Subcutaneous abdominal adipose tissue (tissue), 5 donors: ENCODE measurements around the gene GPR18.

Experiments used
- H3K27ac ChIP-seq: one replicate; pipeline ENCODE4 v1.7.0; 2013; ENCODE audit warnings: low read depth, mild to moderate bottlenecking, inconsistent platforms, low read length, moderate library complexity
- H3K27me3 ChIP-seq, 5 donors: one replicate each; pipeline ENCODE4 v1.7.0; 2013; ENCODE audit warnings: low read length in 5 of 5, inconsistent platforms in 1 of 5; ENCODE audit not compliant: control insufficient read depth in 5 of 5, insufficient read depth in 4 of 5
- H3K36me3 ChIP-seq, 5 donors: one replicate each; pipeline ENCODE4 v1.7.0; 2013; ENCODE audit warnings: low read length in 5 of 5; ENCODE audit not compliant: control insufficient read depth in 5 of 5, insufficient read depth in 5 of 5
- H3K4me1 ChIP-seq, 5 donors: one replicate each; pipeline ENCODE4 v1.7.0; 2013; ENCODE audit warnings: low read length in 5 of 5, mild to moderate bottlenecking in 3 of 5, moderate library complexity in 1 of 5; ENCODE audit not compliant: control insufficient read depth in 5 of 5, insufficient read depth in 5 of 5
- H3K4me3 ChIP-seq, 5 donors: one replicate each; pipeline ENCODE4 v1.7.0; 2013; ENCODE audit warnings: low read length in 5 of 5, low read depth in 1 of 5
- H3K9ac ChIP-seq, 5 donors: one replicate each; pipeline ENCODE4 v1.7.0; 2013; ENCODE audit warnings: low read length in 5 of 5, mild to moderate bottlenecking in 4 of 5, moderate library complexity in 3 of 5
- H3K9me3 ChIP-seq, 5 donors: one replicate each; pipeline ENCODE4 v1.7.0; 2013; ENCODE audit warnings: low read length in 5 of 5; ENCODE audit not compliant: control insufficient read depth in 5 of 5
- donor health status: healthy.
- donor health status: healthy.
- donor health status: healthy.
- donor health status: healthy.
- donor health status: healthy.

The GPR18 gene

DNA sequence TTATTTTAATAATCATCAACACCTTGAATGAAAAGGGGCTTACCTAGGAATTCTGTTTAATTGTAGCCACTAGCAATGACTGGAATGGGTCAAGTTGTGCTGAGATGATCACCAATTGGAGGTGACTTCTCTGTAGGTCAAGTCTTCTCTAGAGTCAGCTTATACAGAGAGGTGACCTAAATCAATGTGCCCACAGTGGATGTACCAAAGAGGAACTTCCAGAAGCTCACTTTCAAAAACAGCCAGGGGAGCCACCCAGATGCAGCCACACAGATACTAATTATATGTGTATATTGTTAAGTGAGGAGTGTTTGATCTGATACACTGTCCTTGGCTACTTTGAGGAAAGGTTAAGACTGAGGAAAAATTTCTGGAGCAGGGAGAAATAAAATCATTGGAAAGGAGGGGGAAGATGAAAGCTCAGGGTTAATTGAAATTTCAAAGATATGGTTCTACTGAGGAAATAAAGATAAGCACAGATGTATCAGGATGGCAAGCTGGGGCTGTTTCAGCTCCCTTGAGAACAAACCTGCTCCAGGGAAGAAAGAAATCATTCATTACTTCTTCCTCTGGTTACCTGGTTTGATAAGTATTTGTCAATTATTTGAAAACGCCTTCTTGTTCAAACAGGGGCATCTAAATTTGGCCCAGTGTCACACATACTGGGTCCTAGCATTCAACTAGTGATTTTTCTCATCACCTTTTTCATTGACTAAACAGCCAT, 43.9 kb upstream of the GPR18 start:
- H3K4me3 ChIP-seq, result no peak overlapping the region
- H3K27ac ChIP-seq, result no peak overlapping the region
- no peaks in the 10 kb centered on the region for H3K9me3 ChIP-seq
- no peaks in the 10 kb centered on the region for H3K27me3 ChIP-seq
- peaks cover 0 to 13% (median 0%) of the 10 kb centered on the region in 5 donors for H3K36me3 ChIP-seq
- H3K9ac ChIP-seq, result no peak overlapping the region
- H3K4me1 ChIP-seq, result peaks cover 0 to 19% (median 3%) of the 10 kb centered on the region in 5 donors

DNA sequence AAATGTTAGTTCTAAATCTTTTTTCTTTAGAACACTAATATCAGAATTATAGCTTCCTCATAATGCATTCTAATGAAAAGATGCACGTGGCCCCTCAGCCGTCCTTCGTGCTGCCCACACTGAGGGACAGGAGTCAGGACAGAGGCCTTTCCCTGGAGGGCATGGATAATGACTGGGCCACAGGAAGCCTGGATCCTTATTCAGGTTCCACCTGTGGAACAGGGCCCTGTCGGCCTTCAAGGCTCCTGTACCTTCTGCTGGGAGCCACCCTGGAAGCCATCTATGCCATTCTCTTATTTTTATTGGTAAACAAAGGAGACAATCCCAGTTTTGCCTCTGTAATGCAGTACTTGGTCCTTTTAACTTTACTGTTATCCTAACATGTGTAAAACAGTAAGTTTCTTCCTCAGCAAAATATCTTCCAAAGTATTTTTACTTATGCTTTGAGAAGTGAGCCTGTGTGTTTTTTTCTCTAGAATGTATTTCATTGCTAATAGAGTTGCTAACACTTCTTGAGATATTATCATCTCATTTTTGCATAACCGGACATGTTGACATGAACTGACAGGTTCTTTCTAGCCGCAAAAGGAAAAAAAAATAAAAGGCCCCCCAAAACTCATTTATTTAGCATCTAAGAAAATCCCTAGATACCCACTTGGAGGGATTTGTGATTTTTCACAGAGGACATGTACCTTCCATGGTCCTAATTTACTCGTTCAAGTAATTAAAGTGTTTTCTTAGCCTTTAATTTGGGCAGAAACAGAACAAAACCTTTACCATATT, 43.1 kb upstream of the GPR18 start:
- no peak overlapping the region for H3K9ac ChIP-seq
- no peak overlapping the region for H3K27ac ChIP-seq
- no peaks in the 10 kb centered on the region for H3K9me3 ChIP-seq
- H3K27me3 ChIP-seq, result no peaks in the 10 kb centered on the region
- H3K36me3 ChIP-seq, result peaks cover 0 to 13% (median 0%) of the 10 kb centered on the region in 5 donors
- peaks cover 0 to 19% (median 4%) of the 10 kb centered on the region in 5 donors for H3K4me1 ChIP-seq
- H3K4me3 ChIP-seq, result no peak overlapping the region

DNA sequence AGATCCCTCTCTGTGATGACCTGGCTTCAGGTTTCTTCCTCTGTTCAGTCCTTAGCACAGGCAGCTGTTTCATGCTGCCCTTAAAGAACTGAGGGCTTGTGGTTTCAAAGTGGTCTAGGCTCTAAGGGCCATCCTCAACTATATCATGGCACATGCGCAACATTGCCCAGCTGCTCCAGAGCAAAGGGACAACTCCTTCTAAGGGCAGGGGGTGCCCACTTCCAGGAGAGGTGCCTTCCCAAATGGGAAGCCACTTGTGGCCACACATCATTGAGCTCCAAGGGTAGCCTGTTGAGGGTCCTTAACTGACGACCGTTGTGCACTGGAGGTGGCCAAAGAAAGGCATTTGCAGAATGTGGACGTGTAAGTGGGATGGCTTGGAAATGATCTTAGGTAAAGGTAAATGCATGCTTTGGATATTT, 41.8 kb upstream of the GPR18 start:
- no peaks in the 10 kb centered on the region for H3K27me3 ChIP-seq
- H3K9ac ChIP-seq, result no peak overlapping the region
- H3K9me3 ChIP-seq, result no peaks in the 10 kb centered on the region
- no peak overlapping the region for H3K4me3 ChIP-seq
- no peak overlapping the region for H3K27ac ChIP-seq
- H3K36me3 ChIP-seq, result peaks cover 0 to 20% (median 3%) of the 10 kb centered on the region in 5 donors
- peaks cover 0 to 30% (median 17%) of the 10 kb centered on the region in 5 donors for H3K4me1 ChIP-seq

DNA sequence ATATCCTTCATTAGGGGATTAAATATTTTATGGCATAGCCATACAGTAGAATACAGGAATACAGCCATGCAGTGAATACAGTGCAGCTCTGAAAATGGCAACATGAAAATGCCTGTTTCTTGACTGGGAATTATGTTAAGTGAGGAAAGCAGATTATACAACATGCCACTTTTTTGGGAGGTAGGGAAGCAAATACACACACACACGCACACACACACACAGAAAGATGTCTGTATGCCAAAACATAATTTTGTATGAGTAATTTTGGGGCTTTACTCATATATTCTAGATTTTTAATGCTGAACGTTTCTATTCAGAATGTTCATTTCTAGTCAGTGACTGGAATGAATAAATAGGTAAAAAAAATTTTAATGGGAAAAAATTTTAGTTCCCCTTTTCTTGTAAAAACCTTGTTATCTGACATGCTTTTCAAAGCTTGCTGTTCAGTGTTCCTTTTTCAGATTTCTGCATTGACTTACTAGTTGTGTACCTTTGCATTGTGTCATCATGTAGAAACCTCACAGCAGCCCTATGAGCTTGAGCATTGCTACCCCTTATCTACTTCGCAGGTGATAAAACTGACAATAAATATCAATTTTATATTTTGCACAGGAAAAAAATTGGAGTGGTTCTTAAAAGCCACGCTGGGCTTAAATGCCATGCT, 41.2 kb upstream of the GPR18 start:
- Histone ChIP-seq H3K36me3 (peaks cover 0 to 23% (median 3%) of the 10 kb centered on the region in 5 donors), H3K27ac (no peak overlapping the region), H3K27me3 (no peaks in the 10 kb centered on the region), H3K4me3 (no peak overlapping the region), H3K9me3 (no peaks in the 10 kb centered on the region), H3K4me1 (peaks cover 0 to 33% (median 17%) of the 10 kb centered on the region in 5 donors), H3K9ac (no peak overlapping the region)

DNA sequence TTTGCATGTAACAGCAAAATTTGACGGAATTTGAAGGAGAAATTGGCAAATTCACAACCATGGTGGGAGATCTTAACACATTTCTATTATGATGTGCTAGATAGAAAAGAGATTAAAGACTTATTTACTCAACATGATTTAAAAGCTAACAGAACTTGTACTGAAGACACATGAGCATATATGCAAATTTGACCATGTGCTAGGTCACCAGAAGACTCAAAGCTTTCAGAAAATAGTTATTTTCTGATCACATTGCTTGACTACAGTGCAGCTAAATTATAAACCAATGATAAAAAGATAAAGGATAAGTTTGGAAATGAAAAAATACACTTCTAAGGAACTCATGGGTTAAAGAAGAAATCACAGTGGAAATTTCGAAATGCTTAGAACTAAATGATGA, 39.9 kb upstream of the GPR18 start:
- H3K27ac ChIP-seq, result no peak overlapping the region

GRCh38 chr13:99297331-99297730, 39.2 kb upstream of the GPR18 start:
- Histone ChIP-seq H3K9me3 (no peaks in the 10 kb centered on the region), H3K4me1 (peaks cover 0 to 22% (median 17%) of the 10 kb centered on the region in 5 donors), H3K27ac (no peak overlapping the region), H3K36me3 (peaks cover 0 to 14% (median 6%) of the 10 kb centered on the region in 5 donors), H3K27me3 (no peaks in the 10 kb centered on the region), H3K4me3 (no peak overlapping the region), H3K9ac (no peak overlapping the region)

More for the DNA sequence above, 39.9 kb upstream of the GPR18 start:
- Histone ChIP-seq H3K9ac (no peak overlapping the region), H3K9me3 (no peaks in the 10 kb centered on the region), H3K36me3 (peaks cover 0 to 15% (median 6%) of the 10 kb centered on the region in 5 donors), H3K27me3 (no peaks in the 10 kb centered on the region), H3K4me1 (peaks cover 0 to 26% (median 17%) of the 10 kb centered on the region in 5 donors), H3K4me3 (no peak overlapping the region)

GRCh38 chr13:99296398-99296797, 38.2 kb upstream of the GPR18 start:
- H3K27ac ChIP-seq, result no peak overlapping the region

DNA sequence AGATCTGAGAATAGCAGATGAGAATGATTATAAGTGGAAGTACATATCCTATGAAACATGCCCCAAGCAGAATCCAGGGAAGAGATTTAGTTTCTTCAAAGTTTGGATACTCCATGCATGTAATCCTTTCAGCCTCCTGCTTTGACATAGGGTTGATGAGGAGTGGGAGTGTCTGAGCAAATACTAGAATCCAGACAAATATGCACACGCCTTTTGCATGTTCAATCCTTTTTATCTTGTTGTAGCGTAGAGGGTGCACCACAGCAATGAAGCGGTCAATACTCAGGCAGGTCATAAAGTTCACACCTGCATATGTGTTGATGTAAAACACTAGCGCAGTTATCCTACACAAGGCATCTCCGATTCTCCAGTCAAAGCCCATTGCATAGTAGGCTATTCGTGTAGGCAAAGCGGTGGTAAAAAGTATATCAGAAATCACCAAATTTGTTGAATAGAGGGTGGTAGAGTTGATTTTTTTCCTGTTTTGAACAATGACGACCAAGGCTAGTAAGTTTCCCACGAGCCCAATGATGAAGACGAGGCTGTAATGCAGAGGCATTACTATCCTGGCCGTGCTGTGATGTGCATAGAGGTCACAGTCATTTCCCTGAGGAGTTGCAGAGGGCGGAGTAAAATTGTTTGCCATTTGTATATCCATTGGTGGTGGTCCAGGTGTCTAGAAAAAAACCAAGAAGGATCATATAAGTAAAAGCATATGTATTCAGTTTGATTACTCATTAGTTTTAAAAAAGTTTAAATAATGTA, 37.5 kb upstream of the GPR18 start:
- H3K4me1 ChIP-seq, result peaks cover 0 to 19% (median 17%) of the 10 kb centered on the region in 5 donors
- no peak overlapping the region for H3K9ac ChIP-seq
- H3K27ac ChIP-seq, result no peak overlapping the region
- H3K9me3 ChIP-seq, result no peaks in the 10 kb centered on the region
- H3K36me3 ChIP-seq, result peaks cover 0 to 14% (median 6%) of the 10 kb centered on the region in 5 donors
- no peak overlapping the region for H3K4me3 ChIP-seq
- no peaks in the 10 kb centered on the region for H3K27me3 ChIP-seq

More at GRCh38 chr13:99296398-99296797, 38.2 kb upstream of the GPR18 start:
- Histone ChIP-seq H3K27me3 (no peaks in the 10 kb centered on the region), H3K9me3 (no peaks in the 10 kb centered on the region), H3K4me1 (peaks cover 0 to 22% (median 17%) of the 10 kb centered on the region in 5 donors), H3K9ac (no peak overlapping the region), H3K36me3 (peaks cover 0 to 14% (median 6%) of the 10 kb centered on the region in 5 donors), H3K4me3 (no peak overlapping the region)

DNA sequence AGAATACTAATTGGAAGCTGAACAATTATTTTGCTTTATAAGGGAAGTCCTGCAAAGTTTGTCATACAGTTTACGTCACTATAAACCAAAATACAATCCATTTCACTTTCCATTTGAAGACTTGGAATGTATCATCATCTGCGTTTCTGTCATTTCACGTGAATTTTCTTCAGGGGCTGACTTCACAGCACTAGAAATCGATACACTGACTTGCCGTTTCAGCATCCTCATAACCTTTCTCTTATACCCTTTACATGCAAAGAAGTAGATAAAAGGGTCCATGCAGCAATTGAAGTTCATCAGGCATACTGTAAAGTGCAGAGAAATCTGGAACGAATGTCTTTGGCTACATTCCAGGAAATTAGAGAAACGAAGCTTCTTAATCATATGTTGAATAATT, 36.8 kb upstream of the GPR18 start:
- no peak overlapping the region for H3K9ac ChIP-seq
- H3K27ac ChIP-seq, result no peak overlapping the region
- H3K4me3 ChIP-seq, result no peak overlapping the region
- H3K36me3 ChIP-seq, result peaks cover 0 to 14% (median 6%) of the 10 kb centered on the region in 5 donors
- H3K27me3 ChIP-seq, result no peaks in the 10 kb centered on the region
- H3K4me1 ChIP-seq, result peaks cover 0 to 19% (median 17%) of the 10 kb centered on the region in 5 donors
- no peaks in the 10 kb centered on the region for H3K9me3 ChIP-seq
